NCI-H82 treated with DMSO at 0.1 percent for 48 hours (cell line): ENCODE measurements around the gene POGK.

ENCODE experiments used
- DNase-seq: peaks from one replicate; lab custom pipeline; 2025; ENCODE audit not compliant: unreplicated experiment; lab: John Stamatoyannopoulos, UW

POGK gene

GRCh38 chr1:166899769-166900168, 60.5 kb downstream of the POGK start:
- DNase-seq, result no peak

GRCh38 chr1:166900987-166901386, 61.7 kb downstream of the POGK start:
- DNase-seq, result no peak

GRCh38 chr1:166902279-166902678, 63.0 kb downstream of the POGK start:
- no peak for DNase-seq

- DNase-seq, result no peak
Measured at GRCh38 chr1:166903232-166903631, 64.0 kb downstream of the POGK start.

- DNase-seq, result no peak
Measured at GRCh38 chr1:166905136-166905535, 65.9 kb downstream of the POGK start.

GRCh38 chr1:166905900-166906299, 66.6 kb downstream of the POGK start:
- DNase-seq, result no peak
